Myocyte (in vitro differentiated cells): ENCODE data around the gene ANGEL2. TPM values are rescaled to one million over a fixed set of nuclear protein-coding genes. Genes with fewer than 3 reads are reported as not detected.

Experiments used
- DNase-seq: peaks from one replicate; pipeline ENCODE4 v3.0.0-alpha.2; 2012; ENCODE audit warnings: low read depth
- total RNA-seq: library from RNA; depleted of rRNA; stranded (reverse); fragments of >200 nt; gene quantifications from 2 replicates; pipeline ENCODE4 v1.2.3, GENCODE V29; 2014

The ANGEL2 gene
- total RNA-seq, 1 donor from 2014 or later = 36.3 TPM

DNA sequence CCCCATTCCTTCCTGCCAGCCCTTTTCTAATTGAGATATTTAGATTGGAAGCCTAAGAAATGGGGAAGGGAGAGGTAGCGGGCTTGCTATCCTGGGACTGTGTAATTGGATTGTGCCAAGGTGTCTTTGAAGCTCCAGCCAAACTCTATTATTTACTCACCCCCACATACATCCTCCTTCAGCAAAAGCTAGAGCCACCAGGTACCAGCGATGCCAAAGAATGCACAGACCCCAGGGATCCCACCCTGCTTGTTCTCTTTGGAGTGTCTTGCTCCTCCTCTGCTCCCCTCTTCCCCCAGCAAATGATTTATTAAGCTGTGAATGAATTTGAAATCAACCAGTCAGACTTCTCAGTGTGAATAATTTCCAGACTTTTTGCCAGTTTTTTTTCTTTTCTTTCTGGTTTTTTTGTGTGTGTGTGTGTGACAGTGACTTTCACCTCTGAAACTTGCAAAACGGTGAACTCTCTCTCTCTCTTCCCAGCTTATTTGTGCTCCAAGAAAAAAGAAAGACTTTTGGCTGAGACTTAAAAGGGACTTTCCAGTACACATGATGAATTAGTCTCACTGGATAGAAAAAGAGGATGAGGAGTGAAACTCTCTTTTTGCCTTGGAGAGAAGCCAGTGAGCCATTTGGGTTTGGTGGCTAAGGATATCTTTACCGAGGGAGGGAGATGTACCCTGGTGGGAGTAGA is 63.6 kb downstream of the ANGEL2 start:
- no peak for DNase-seq

DNA sequence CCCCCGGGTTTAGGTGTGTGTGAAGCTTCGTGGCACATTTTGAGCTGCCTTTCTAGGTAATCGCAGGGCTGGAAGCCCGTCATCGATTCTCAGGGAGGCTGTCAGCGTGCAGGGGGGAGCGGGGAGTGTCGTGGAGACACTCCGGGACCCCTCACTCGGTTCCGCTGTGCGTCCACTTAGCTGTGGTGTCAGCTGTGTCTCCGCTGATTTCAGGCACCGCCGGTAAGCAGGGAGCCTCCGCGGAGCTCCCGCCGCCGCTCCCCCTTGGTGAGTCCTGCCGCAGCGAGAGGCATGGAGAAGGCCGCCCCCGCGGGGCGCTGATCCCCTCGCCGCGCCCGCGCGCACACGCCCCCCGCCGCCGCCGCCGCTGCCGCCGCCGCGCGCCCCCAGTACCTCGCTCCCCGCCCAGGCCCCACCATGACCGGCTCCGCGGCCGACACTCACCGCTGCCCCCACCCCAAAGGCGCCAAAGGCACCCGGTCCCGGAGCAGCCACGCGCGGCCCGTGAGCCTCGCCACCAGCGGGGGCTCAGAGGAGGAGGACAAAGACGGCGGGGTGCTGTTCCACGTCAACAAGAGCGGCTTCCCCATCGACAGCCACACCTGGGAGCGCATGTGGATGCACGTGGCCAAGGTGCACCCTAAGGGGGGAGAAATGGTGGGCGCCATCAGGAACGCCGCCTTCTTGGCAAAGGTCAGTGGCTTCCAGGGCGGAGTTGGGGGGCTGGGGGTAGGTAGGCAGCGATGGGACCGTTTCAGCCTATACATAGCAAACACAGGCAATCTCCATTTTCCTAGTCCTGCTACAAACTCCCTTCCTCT is 64.3 kb downstream of the ANGEL2 start:
- DNase-seq = no peak

DNA sequence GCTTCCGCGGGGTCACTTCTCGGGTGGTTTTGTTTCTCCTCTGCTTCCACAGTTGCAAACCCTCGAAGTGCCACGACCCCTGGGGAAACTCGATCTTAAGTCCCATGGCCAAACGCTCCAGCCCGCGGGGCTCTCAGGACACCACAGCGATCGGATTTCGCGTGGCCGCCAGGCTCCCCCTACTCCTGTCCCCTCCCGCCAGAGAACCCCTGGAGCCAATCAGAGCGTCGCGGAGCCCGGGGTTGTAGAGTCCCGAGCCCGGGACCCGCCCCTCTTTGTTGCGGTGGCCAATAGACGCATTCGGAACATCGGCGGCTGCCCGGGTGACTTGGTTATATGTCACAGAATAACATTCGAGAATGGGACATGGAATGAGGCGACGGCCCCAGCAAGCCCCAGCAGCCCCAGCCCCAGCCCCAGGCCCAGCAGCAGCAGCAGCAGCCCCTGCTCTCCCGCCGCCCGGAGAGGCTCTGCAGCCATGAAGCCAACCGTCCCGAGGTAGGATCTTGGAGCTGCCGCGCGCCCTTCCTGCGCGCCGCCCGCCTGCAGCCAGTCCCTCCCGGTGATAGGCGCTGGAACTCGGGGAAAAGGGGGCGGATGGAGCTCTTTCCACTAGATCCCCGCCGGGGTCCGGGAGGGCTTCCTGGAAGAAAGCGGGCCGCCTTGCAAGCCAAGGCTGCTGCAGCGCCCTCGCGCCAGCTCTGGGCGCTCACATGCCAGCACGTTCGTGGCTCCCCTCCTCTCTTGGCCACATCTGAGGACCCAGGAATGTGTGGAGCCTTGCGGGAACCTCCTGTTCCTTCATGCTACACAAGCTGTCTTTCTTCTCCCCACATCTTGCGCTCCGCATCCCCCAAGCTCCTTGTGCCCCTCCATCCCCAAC is 65.2 kb downstream of the ANGEL2 start, which contains the start of gene VASH2:
Gene VASH2, plus strand, starts transcription at position 299 of the 883 bp plus-strand sequence. CDS start 1,002 bp downstream, outside the sequence.
- DNase-seq = peak; percentile 97

DNA sequence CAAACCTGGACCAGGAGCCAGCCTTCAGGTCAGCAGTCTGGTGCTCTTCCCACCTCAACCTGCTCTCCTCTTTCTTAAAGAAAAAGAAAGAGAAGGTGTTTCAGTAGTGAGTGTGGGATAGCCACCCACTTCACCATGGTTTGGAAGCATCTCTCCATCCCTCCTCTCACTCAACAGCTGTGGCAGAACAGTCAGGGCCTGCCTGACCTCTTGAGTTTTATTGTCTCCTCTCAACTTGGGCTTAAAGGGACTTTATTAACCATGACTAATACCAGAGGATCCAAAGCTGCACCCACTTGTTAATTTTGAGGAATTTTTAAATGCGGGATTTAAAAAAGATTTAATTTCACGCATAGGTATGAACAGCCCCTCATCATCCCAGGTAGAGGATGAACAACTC is 65.9 kb downstream of the ANGEL2 start:
- DNase-seq = peak; percentile 55

DNA sequence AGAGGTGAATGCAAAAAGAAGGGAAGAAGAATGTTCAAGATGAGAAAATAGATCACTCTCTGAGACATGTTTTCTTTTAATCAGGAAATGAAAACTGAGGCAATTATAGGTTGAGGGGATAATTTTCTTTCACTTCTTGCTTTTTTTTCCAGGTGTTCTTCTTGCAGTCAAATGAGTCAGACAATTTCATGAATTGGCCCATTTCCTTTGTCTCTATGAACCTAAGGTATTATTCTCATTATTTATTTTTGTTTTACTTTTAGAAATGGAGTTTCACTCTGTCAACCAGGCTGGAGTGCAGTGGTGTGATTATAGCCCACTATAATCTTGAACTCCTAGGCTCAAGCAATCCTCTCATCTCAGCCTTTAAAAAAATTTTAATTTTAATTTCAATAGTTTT is 68.8 kb downstream of the ANGEL2 start:
- DNase-seq = no peak

DNA sequence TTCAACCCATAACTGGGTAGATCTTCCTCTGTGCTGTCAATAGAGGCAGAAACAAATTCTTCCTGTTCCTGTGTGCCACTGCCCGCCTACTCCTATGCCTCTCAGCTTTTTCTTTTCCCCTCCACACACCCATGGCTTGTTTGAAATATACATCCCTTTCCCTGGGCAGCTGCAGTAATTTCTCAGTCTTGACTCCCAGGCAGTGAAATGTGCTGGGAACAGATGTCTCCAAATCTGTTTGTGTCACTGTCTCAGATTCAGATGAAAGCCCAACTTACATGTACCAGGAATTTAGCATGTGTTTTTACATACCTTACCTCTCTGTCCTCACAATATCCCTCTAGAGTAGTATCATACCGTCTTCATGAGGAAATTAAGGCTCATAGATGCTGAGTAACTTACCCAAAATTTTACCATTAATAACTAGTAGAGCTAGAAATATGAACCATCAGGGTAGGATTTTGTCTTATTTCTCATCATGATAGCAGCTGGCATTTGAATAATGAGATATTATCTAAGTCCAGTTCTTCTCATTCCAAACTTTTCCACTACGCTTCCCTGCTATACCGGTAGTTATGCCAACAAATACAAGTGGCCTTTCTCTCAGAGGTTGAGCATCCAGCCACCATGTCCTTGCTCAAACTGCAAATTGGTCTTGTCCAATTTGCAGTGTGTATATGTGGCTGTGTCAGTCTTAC is 70.1 kb downstream of the ANGEL2 start:
- no peak for DNase-seq

DNA sequence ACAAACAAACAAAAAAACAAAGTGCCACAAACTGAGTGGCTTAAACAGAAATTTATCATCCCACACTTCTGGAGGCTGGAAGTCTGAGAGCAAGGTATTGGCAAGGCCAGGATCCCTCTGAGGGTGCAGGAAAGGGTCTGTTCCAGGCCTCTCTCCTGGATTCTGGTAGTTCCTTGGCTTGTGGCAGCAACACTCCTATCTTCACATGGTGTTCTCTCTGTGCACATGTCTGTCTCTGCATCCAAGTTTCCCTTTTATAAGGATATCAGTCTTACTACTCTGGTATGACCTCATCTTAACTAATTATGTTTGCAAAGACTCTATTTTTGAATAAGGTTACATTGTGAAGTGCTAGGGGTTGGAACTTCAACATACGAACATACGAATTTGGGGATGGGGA is 70.6 kb downstream of the ANGEL2 start:
- DNase-seq = no peak

DNA sequence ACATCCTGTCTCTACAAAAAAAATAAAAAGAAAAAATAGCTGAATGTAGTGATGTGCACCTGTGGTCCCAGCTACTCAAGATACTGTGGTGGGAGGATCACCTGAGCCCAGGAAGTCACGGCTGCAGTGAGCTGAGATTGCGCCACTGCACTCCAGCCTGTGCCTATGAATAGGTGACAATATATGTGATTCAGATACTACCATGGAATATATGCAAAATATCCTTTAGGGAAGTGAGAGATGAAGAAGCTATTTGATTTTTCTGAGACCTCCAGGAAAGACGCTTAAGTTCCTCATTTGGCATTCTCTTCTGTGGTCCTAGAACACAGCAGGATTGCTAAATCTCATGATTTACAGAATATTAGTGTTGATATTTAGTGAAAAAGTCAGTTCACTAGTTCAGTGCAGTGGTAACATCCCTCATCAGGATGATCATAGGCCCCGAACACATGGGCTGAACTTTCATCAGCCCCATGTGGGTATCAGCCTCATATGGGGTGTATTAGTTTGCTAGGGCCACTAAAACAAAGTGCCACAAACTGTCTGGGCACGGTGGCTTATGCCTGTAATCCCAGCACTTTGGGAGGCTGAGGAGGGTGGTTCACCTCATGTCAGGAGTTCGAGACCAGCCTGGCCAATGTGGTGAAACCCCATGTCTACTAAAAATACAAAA is 71.3 kb downstream of the ANGEL2 start:
- no peak for DNase-seq

DNA sequence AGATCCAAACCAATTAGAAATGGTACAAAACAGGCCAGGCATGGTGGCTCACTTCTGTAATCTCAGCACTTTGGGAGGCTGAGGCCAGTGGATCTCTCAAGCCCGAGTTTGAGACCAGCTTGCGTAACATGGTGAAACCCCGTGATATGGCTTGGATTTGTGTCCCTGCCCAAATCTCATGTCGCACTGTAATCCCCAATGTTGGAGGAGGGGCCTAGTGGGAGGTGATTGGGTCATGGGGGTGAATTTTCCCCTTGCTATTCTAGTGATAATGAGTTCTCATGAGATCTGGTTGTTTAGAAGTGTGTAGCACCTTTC is 72.3 kb downstream of the ANGEL2 start:
- no peak for DNase-seq

DNA sequence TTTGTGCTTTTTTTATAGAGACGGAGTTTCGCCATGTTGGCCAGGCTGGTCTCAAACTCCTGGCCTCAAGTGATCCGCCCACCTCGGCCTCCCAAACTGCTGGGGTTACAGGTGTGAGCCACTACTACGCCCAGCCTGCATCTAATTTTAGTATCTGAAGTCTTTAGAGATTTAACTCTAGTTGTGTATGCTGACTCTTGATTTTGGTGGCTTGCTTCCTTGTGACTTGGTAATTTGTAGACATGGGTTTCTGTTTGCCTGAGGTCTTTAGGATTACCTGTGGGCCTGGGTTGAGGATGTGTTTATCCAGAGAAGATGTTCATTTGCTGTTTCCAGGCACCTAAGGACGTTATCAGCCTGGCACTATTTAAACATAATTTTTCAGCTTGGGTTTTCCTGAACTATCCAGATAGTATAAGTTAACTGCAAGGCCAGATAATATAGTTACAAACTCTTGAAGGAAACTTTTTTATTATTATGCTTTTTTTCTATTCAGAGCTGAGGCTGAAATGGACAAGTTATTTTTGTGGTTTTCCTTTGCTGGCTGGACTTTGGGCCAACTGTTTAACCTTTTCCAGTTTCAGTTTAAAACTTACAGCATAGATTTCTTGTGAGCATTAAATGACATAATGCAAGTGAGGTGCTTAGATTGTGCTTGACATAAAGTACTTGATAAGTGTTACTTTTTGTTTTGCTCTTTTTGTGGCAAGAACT is 72.8 kb downstream of the ANGEL2 start:
- no peak for DNase-seq

Other genes with a start within 250 kb of the ANGEL2 start
- gene NSL1, start 224.1 kb downstream of the ANGEL2 start, total RNA-seq = 17.5 and 23.8 TPM in 2 replicates
- gene TATDN3, start 224.0 kb downstream of the ANGEL2 start, total RNA-seq = 11.9 and 33.5 TPM in 2 replicates
- not detected in 2 replicates for gene SPATA45, start 168.2 kb downstream of the ANGEL2 start, total RNA-seq
- gene FLVCR1, start 157.6 kb downstream of the ANGEL2 start, total RNA-seq = 3.0 TPM in 2 replicates
- 75.0 and 113 TPM in 2 replicates for gene VASH2, start 65.3 kb downstream of the ANGEL2 start, total RNA-seq
- gene RPS6KC1, start 35.4 kb upstream of the ANGEL2 start, total RNA-seq = 28.6 and 36.6 TPM in 2 replicates